SKM-1 (cell line): ENCODE data around the gene CFAP299.
"Not testable (repeated sequence)": the region's sequence is repeated elsewhere in the genome, so short reads cannot be mapped to it uniquely, and the experiment has no call there.

Source experiments
- DNase-seq: peaks from one replicate; lab custom pipeline; 2025; ENCODE audit not compliant: unreplicated experiment; lab: John Stamatoyannopoulos, UW

The CFAP299 gene

DNA sequence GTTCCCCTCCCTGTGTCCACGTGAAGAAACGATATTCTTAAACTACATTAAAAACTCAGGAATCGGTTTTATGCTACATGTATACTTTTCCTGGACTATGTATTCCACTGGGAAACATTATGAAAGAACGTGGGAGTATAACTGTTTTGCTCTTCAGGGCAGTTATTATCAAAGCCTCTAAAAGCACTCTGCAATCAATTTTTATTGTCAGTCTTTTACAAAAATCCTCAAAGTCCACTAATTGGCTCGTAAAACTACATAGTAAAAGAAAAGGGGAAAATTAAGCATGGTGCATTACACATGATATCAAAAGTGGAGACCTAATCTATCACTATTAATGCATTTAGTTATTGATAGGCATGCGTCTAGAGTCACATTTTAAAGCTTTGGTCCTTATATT, 11.4 kb upstream of the CFAP299 start:
- no peak for DNase-seq

DNA sequence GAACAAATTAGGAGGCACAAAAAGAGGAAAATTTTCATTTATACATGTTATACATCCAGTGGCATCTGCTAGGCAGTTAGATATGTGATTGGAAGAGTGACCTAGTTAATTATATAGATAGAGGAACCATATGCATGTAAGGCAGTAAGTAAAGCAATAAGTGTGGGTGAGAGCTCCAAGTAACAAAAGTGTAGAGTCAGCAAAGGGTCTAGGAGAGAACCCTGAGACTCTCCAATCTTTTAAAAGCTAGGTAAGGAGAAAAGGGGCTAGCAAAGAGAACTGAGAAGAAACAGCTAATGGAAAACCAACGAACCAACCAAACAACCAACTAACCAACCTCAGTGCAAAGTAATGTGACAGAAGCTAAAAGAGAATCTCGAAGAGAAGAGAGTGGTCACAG, 3.8 kb upstream of the CFAP299 start:
- DNase-seq = no peak

DNA sequence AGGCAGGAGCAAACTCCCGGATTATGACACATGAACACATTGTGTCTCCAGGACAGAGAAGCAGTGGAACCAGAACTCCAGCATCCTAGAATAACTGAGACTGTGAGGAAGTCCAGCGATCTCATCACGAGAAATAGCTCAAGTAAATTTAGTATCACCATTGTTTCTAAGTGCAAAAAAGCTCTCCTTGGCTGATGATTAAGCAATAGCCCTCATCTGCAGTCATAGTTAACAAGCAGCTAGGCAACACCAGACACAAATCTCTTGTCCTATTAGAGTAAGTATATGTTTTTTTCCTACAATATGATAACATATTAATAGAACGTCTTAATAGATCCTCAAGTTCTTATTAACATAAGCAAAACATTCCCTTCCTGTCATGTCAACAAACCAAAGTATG, 2.4 kb upstream of the CFAP299 start:
- no peak for DNase-seq

DNA sequence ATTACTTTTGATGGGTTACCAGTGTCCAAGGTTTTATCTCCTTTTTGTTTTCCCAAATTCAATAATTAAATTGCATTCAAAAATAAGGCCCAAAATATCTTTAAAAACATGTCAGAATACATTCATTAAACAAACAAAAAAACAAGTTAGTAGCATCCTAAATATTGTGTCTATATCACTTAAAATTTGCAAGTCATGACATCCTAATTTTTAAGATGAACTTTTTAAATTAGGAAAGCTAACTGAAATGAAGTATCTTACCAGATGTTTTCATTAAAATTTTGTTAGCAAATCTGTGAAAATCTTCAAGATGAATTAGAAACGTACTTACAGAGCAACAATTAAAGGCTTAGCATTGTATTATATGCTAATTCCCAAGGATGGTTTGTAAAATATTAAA, 962 bp upstream of the CFAP299 start:
- DNase-seq = no peak

DNA sequence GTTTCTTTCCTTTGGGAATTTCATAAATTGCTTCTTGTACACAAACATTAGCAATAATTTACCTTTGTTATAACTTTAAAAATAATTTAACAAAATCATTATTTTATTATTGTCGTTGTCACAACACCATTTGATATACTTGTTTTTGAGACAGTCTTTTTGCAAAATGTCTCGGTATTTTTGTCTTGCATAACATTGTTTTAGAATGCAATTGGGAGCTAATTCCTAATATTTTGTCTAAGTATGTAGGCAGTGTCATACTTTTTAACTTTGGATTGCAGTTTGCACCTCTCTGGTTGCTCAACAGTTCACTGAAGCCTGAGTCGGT, 340 bp upstream of the CFAP299 start:
- no peak for DNase-seq

DNA sequence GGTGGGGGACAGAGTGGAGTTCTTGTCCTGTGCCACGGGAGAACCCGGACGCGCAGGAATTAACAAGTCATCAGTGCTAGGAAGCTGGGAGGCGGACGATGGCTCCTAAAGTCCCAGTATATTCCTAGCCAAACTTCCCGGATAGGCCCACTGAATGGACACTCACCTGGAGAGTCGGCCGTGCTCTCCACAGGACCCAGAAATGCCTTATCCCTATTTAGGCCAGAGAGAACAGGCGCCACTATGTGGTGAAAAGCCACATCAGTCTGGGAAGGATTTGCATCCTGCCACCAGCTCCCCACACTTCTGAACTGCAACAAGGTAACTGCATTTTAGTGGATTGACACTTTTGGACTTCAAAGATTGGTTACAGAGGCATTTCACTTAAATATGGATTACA, 1.1 kb downstream of the CFAP299 start:
- DNase-seq = no peak

DNA sequence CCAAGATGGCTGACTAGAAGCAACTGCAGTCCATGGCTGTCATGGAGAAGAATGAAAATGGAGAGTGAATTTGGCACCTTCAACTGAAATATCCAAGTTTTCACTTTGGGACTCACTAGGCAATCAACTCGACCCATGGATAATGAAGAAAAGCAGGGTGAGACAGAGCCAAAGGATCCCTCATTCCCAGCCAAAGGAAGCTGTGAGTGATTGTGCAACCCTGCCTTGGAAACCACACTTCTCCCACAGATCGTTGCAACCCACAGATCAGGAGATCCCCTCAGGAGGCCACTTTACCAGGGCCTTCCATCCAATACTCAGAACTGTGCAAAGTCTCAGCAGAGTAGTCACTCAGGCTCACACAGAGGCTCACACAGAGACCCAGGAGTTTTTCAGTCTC, 4.5 kb downstream of the CFAP299 start:
- DNase-seq = no peak

DNA sequence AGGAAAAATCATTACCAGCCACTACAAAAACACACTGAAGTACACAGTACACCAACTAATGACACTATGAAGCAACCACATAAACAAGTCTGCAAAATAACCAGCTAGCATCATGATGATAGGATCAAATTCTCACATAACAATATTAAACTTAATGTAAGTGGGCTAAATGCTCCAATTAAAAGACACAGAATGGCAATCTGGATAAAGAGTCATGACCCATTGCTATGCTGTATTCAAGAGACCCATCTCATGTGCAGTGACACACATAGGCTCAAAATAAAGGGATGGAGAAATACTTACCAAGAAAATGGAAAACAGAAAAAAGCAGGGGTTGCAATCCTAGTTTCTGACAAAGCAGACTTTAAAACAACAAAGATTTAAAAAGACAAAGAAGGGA, 7.2 kb downstream of the CFAP299 start:
- DNase-seq = not testable (repeated sequence)

DNA sequence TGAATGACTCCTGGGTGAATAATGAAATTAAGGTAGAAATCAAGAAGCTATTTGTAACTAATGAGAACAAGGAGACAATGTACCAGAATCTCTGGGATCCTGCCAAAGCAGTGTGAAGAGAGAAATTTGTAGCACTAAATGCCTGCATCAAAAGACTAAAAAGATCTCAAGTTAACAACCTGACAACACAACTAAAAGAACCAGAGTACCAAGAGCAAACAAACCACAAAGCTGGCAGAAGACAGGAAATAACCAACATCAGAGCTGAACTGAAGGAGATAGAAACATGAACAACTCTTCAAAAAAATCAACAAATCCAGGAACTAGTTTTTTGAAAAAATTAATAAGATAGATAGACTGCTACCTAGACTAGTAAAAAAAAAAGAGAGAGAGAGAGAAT, 8.4 kb downstream of the CFAP299 start:
- DNase-seq = no peak

DNA sequence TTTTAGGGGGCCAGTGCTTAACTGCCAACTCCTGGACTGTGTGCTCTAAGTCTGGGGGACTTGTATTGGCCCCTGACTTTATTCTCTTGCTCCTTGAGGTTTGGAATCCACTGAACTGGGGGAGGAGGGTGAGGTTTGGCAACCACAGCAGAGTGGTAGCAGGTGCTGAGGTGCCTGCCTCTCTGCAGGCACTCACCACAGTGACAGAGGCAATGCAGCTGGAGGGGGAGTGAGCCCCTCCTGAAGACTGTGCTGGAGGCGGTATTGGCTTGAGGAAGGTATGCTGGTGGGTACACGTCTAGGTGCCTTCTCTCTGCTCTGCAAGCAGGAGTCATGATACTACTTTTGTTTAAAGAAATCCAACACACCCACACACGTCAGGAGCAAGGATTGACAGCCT, 24.6 kb downstream of the CFAP299 start:
- DNase-seq = no peak

DNA sequence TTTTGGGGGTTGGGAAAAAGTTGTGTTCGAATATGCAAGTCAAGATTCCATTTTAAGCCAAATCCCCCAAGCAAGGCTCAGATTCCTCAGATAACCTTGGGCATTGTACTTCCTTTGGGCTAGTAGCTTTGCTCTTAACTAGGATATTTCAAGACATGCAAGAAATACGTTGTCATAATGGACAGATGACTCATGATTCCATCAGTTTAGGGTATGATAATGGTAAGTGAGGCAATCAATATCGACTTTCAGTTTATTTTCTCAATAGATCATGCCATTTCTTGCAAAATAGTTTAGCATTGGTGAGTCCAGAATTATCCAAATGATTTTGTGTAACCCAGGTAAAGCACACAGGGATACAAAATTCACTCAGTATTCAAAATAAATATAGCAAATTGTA, 25.4 kb downstream of the CFAP299 start:
- DNase-seq = no peak

DNA sequence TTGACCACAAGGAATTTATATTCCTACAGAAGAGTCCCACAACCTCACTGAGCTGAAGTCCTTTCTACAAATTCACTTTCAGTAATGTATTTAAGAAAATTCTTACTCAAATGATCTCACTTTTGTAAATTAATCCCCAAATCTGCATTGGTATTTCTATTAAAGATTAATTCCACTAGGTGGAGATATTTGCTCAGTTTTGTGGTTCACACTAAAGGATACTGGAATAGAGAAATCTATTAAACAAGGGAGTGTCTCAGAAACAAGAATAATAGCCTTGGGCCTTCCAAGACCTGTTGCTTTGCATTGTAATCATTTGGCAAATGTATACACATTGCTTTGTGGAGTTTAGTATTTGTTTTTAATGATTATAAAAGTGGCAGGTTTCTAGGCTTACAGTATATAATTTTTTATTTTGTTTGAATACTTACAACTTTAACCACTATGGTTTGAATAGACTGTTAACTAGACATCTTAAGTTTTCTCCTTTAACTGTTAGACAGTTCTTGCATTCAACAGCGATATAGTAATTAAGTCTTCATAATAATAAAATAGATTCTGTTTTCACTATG, 25.9 kb downstream of the CFAP299 start:
- no peak for DNase-seq

DNA sequence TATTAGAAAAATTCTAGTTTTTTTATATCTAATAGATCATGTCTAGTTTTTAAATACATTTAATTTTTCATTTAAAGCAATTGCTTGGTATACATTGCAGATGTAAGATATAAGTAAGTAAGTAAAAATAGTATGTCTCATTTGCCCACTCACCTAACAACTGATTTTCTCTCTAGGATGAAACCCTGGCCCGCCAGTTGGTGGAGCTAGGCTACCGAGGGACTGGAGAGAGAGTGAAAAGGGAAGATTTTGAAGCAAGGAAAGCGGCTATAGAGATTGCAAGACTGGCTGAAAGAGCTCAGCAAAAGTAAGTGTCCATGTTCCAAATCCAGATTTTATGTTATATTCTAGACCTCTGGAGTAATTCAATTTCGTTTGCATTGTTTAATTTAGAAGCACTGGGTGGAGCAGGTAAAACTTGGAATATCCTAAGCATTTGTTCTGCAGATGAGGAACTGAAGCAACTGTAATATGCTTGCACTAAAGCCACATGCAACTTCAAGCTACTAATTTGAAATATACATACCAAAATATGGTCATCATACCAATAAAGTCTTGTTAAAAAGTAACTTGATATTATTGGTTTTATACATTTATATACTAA, 27.1 kb downstream of the CFAP299 start:
- peak; percentile 55 for DNase-seq

DNA sequence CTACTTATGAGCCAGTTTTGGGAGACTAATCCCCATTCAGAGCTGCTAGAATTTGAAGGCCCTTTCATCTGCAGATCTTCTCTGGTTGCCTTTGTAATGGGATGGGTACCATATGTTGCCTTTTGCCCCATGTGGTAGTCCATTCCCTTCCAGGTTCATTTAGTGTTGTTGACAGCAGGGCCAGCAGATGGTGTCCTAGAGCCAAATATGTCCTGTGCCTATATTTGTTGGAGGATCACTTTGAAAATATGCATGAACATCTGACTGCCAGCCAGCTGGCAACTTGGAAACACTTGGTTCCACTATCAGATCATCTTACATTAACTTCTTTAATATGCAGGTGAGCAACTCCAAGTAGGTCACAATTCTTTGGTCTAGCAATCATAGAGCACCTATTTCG, 30.4 kb downstream of the CFAP299 start:
- DNase-seq = peak; percentile 34

DNA sequence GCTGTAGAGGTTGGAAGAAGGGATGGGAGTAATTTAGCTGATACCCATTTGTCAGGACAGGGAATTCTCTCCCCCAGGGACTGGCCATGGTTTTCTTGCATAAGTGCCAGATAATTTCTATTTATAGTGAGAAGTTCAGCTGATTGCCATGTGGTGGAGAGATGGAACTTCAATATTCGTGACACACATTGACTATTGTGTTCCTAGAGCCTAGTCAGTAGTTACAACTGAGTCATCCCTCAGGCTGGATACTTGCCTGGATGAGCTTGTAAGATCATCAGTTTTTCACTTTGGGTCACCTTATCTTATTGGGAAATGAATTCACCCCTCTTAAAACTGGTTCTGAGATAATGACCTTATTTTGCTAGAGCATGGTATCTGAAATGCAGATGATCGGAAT, 32.2 kb downstream of the CFAP299 start:
- no peak for DNase-seq

DNA sequence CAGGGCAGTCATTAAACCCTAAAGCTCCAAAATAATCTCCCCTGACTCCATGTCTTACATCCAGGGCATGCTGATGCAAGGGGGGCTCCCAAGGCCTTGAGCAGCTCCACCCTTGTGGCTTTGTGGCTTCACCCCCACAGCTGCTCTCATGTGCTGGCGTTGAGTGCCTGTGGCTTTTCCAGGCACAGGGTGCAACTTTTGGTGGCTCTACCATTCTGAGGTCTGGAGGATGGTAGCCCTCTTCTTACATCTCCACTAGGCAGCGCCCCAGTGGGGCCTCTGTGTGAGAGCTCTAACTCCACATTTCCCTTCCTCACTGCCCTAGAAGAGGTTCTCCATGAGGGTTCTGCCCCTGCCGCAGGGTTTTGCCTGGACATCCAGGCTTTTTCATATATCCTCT, 35.1 kb downstream of the CFAP299 start:
- no peak for DNase-seq

DNA sequence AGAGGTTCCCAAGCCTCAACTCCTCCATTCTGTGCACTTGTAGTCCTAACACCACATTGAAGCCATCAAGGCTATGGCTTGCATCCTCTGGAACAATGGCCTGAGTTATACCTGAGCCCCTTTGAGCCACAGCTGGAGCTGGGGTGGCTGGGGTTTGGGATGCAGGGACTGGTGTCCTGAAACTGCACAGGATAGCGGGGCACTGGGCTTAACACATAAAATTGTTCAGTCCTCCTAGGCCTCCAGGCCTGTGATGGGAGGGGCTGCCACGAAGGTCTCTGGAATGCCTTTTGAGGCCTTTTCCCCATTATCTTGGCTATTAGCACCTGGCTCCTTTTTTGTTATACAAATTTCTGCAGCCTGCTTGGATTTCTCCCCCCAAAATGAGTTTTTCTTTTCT, 35.5 kb downstream of the CFAP299 start:
- DNase-seq = no peak

DNA sequence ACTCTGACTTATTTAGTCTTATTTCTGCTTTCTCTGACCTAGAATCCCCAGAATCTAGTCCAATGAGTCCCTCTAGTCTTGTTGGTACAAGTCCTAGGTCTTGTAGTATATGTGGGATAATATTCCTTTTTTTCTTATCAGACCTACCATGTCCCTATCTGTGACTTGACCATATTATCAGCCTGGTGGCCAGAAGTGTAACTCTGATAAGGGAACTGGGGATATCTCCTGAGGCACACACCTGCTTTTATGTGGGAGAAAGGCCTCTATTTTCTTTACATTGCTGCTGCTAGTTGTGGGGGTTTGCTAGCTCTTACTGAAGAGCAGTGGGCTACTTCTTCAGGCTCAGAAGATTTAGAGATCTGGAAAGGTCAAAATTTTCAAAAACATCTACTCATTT, 38.6 kb downstream of the CFAP299 start:
- no peak for DNase-seq

DNA sequence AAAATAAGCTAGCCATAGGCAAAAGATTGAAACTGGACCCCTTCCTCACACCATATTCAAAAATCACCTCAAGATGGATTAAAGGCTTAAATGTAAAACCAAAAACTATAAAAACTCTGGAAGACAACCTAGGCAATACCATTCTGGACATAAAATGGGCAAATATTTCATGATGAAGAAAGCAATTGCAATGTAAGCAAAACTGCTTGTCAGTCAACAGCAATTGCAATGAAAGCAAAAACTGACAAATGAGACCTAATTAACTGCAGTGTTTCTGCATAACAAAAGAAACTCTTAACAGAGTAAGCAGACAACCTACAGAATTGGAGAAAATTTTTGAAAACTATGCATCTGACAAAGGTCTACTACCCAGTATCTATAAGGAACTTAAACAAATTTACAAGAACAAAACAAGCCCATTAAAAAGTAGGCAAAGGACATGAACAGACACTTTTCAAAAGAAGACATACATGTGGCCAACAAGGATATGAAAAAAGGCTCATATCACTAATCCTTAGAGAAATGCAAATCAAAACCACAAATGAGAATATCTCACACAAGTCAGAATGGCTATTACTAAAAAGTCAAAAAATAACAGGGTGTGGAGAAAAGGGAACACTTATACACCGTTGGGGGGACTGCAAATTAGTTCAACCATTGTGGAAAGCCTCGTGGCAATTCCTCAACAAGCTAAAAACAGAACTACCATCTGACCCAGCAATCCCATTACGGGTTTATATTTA, 46.7 kb downstream of the CFAP299 start:
- no peak for DNase-seq

DNA sequence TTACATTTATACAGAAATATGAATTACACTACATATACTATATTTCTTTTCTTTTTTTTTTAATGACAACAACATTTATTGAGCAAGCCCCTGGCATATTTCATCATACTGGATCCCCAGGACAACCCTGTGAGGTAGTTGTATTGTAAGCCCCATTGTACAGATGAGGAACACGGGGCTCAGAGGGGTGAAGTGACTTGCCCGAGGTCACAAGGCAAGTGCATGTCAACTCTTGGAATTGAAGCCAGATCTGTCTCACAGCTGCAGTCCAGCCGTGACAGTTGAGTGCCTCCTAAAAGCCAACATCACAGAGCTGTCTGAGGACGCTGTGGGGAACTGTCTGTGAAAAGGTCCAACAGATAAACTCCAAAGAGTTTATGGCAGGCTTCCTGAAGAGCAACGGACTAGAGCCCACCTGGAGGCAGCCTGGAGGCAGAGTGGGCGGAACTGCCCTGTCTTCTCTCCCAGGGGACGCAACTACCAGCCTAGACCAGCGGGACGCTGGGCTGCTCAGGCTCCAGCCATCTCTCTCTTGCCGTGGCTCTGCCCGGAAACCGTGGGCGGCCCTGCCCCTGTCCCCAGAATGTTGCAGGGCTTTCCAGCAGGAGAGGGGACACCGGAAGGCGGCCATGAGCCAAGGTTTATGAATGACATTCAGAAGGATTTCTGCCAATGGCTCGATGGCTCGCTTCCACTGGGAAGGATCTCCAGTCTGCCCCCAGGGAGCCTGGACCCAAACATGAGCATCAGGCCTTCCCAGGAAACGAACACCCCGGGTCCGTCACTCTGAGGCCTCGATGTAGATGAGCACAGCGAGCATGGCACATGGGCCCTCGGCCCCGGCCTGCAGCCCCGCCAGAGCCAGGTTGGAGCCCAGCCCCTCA, 50.1 kb downstream of the CFAP299 start:
- no peak for DNase-seq

DNA sequence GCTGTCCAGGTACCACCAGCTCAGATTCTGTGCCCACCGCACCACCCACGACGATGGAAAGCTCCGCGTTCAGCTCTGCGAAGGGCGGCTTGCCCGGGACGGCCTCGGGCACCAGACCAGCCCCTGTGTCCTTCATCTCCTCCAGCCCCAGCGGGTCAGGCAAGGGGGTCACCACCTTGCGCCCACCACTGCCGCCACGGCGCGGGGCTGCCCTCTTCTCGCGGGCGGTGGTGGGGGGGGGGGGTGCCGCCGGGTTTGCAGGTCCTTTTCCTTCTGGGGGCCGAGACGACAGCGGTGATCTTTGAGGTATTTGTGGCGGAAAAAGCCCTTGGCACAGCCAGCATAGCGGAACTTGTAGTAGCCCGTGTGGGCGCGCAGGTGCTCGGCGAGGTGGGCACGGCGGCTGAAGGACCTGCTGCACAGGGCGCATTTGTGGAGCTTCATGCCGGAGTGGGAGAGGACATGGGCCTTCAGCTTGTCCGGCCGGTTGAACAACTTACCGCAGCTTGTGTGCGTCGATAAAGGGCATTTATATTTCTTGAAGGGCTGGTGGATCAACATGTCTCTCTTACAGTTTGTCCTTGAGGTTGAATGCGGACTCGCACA, 50.9 kb downstream of the CFAP299 start:
- no peak for DNase-seq
